Measurements from ENCODE around the gene SETD2.

DNA sequence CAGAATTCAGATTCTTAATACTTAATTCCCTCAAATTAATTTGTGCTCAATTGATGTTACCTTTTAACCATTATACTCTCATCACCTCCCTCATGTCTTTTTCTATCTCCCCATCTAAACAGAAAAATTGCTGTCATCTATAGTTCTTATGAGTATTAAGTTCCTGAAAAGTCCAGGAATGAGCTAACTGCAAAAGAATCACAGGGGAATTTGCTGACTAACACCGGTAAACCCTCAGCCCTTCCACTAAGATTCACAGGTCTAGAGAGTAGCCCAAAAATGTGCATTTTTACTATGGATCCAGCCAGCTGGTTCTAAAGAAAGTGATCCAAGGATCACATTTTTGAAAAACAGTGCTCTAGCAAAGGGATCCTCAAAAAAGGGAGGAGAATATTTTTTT lies 67.0 kb downstream of the SETD2 start:
- TF ChIP-seq, protein P1, sequence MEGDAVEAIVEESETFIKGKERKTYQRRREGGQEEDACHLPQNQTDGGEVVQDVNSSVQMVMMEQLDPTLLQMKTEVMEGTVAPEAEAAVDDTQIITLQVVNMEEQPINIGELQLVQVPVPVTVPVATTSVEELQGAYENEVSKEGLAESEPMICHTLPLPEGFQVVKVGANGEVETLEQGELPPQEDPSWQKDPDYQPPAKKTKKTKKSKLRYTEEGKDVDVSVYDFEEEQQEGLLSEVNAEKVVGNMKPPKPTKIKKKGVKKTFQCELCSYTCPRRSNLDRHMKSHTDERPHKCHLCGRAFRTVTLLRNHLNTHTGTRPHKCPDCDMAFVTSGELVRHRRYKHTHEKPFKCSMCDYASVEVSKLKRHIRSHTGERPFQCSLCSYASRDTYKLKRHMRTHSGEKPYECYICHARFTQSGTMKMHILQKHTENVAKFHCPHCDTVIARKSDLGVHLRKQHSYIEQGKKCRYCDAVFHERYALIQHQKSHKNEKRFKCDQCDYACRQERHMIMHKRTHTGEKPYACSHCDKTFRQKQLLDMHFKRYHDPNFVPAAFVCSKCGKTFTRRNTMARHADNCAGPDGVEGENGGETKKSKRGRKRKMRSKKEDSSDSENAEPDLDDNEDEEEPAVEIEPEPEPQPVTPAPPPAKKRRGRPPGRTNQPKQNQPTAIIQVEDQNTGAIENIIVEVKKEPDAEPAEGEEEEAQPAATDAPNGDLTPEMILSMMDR (IDR thresholded peaks at IDR 0.05; ENCODE audit: low read depth, low read length), result no peak
- TF ChIP-seq, protein P2, sequence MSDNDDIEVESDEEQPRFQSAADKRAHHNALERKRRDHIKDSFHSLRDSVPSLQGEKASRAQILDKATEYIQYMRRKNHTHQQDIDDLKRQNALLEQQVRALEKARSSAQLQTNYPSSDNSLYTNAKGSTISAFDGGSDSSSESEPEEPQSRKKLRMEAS (IDR thresholded peaks at IDR 0.05; ENCODE audit: low read depth, low read length), result no peak
- no peak for TF ChIP-seq POLR2A (IDR thresholded peaks at IDR 0.05; ENCODE audit: extremely low read depth, insufficient read length)

Measured in NB4 (cell line).